NCI-H2029 (cell line): ENCODE measurements around the gene PPP1R13L.

Experiments used
- DNase-seq: peaks from one replicate; lab custom pipeline; 2025; lab: John Stamatoyannopoulos, UW

The PPP1R13L gene

DNA sequence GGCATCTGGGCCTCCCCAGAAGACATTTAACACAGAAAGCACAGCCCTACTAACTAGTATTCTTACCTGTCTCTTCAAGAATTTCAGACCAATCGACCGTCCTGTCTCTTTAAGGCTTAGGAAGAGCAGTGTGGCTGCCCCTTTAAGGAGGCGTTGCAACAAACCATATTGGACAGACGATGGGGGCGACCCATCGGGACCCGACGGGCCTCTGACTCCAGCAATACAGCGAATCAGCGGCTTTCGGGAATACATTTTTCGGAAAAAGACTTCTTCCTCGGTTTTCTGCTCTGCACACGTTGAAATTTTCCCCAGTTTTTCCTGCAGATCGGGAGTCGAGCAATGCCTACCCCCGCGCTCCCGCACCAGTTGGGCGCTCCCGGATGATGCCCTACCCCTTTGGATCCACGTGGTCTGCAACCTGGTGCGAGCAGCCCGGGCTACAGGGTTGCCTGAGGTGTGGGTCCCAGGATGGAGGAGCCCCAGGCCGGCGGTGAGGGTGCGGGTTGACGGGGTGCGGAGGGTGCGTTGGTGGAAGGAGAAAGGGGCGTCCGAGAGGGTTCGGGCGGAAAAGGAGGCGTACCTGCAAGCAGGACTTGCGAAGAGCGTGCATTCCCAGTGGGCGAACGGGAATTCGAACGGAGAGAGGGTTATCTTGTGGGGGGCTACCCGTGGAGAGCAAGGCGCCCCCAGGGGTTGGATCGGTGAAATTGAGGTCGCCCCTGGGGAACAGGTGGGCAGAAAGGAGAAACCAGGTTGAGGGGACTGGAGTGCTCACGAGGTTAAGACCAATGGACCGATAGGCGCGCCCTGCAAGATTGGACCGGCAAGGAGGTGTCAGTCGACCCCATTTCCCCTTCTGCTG lies 1.6 kb upstream of the PPP1R13L start, which contains the start of gene POLR1G:
Gene POLR1G (plus strand): TSS at position 419 of the 865 bp plus-strand sequence. CDS start 53 bp downstream, at position 472.
- peak; percentile 79 for DNase-seq

DNA sequence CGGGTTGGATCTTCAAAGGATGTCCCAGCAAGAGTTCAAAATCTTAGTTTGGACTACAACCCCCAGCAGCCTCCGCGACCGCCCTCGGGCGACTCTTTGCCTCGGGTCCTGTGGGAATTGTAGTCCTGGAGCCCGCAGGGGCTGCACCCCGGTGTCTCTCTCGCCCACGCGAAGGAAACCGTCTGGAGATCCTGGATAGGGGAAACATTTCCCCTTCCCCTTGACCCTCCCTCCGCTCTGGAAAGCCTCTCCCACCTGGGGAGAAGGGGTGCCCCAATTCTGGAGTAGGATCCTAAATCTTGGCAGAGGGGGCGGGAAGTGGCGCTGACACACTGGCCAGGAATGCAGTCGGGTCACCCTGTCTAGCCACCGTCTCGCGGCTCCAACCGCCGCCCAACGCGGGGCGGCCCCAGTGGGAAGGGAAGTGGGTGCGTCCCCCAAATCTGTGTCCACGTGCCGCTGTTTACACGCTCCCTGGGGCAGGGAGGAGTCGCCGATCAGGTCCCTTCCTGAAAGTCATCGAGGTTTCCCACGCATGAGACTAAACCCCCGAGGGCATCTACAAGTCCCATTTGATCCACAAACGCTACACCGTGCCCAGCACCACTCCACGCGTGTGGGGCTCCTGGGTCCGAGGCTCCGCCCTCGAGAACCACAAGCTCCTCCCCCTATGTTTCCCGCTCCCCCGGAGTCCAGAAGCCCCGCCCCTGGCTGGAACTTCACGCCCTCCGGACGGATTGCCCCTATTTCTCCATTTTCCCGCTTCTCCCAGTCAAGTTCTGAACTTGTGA lies 761 bp upstream of the PPP1R13L start:
- DNase-seq, result peak; percentile 81

DNA sequence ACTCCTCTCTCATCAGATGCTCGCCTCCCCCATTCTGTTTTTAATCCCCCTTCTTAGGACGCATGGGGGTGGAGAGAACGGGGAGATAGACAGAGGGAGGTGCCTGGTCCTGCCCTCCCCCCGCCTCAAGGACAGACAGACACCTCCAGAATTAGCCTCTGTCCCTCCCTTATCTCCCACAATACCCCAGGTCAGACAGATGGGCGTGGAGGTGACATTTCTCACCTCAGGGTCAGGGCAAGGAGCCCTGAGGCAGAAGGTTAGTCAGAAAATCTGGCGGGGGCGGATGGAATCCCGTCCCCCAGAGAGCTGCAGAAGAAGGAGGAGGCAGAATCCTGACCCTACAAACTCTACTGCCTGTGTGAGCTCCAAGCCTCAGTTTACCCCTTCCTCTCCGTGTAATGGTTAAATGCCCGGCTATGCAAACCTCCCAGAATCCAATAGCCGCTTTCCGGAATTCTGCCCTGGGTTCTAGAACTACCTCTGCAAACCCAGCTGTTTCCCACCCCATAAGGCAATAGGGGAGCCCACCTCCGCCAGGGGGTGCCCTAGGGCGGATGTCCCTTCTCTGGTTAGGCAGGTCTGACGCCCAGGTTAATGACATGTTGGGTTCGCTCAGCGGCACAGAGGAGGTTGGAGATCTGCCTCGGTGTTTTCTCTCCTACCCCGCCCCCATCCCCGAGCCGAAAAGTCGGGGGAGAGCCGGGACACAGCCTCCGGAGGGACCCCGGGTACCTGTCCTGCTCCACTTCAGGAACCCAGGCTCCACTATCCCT lies 900 bp downstream of the PPP1R13L start:
- DNase-seq, result peak; percentile 18

GRCh38 chr19:45403272-45403671 lies 1.6 kb downstream of the PPP1R13L start:
- DNase-seq, result no peak

- DNase-seq, result no peak
Observed at GRCh38 chr19:45402298-45403061, 2.4 kb downstream of the PPP1R13L start.

- DNase-seq, result no peak
Observed at GRCh38 chr19:45401815-45402214, 3.1 kb downstream of the PPP1R13L start.

DNA sequence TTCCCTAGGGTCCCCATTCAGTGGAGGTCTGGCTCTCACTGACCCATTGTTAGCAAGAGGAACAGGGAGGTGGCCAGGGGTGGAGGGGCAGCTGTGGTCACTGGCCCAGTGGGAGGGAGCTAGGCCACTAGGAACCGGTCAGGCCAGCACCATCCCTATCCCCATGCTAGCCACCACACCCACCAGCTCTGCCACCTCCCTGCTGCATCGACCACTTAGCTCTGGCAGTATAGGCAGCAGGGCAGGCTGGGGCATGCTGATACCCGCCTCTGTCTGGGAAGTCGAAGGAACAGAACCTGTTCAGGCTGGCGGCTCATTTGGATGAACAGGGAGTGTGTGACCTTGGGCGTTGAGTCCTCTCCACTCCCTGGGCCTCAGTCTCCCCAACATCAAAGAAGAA lies 4.7 kb downstream of the PPP1R13L start:
- no peak for DNase-seq

DNA sequence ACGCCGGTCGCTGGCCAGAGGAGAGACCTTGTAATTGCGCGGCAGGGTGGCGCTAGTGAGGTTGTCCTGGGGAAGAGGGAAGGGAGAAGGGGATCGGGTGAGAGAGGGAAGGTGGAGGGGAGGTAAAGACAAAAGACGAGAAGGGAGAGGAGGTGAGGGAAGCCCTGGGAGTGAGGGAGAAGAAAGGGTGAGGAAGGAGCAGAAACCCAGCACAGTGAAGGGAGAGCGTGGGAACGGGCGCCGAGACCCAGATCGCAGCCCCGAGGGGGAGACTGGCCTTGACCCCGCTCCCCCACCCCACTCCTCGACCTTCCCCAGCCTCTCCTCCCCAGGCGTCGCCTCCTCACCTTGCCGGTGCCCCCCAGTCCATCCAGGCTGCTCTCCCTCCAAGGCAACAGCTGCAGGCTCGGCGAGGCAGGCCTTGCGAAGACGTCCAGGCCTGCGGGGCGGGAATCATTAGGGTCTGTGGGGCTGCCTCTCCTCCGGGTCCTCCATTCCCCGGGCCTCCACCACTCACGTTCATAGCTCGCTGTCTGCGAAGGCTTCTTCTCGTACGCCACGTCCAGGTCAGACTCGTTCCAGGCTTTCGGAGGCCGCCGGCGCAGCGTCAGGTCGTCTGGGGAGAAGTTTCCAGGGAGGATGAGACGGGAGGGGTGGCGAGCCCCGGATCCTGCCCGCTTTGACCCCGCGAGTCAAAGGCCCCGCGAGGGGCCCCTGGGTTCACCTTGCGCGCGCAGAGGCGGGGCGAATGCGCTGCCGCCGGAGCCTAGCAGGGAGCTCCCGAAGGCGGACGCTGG lies 8.8 kb downstream of the PPP1R13L start:
- no peak for DNase-seq

DNA sequence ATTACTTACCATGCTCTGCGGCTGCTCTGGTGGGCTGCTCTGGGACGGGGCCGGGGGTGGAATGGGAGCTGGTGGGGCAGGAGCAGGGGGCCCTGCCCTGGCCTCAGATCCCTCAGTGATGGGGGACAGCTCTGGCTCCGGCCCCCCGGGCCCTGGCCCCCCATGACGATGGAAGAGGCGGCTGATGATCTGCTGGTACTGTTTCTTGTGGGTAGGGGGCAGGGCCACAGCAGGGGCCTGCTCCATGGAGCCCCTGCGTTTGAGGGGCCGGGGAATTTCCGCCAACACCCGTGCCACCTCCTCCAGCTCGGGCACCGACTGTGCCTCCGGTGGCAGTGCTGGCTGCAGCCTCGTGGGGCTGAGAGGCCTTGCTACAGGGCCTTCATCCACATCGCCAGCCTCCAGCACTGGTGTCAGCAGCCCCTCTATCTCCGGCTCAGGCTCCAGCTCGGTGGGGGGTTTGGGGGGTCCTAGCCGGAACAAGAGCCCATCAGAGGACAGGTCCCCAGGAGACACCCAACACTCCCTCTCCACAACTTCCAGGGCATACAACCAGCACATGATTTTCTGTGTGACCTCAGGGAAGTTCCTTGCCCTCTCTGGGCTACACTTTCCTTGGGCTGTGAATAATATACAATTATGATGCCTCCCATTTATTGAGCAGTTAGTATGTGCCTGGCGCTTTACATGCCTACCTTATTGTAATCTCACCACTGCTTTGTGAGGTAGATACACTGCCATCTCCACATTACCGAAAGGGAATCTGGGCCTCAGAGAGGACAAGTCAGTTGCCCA lies 12.8 kb downstream of the PPP1R13L start:
- no peak for DNase-seq

DNA sequence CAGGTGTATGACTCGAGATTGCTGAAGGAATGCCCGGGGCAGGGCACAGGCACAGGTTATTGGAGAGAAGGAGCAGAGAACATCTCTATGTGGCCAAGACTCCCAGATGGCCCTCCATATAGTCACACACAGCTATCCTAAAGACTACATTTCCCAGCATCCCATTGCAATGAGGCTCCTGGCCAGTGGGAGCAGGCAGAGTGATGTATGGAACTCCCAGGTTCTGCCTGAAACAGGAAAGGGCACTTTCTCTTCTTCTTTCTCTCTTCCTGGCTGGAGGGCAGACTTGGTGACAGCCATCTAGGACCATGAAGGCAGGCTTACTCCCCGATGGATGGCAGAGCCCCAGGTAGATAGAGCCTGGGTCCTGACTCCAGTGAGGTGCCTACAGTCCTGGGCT lies 13.5 kb downstream of the PPP1R13L start:
- DNase-seq, result no peak

GRCh38 chr19:45385392-45386221 lies 19.3 kb downstream of the PPP1R13L start:
- no peak for DNase-seq

DNA sequence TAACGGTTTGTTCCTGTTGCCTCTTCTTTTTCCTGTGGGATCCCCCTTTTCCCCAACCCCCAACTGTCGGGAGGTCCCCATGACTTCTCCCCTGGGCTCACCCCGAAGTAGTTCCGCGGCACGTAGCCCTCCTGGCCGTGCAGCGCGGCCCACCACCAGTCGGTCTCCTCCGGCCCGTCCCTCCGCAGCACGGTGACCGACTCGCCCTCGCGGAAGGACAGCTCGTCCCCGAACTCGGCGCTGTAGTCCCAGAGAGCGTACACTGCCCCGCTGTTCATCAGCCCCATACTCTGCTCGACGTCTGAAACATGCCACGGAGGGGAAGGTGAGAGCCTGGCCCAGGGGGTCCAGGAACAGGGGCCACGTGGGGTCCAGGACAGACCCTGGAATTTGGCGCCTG lies 22.4 kb downstream of the PPP1R13L start:
- DNase-seq, result no peak

DNA sequence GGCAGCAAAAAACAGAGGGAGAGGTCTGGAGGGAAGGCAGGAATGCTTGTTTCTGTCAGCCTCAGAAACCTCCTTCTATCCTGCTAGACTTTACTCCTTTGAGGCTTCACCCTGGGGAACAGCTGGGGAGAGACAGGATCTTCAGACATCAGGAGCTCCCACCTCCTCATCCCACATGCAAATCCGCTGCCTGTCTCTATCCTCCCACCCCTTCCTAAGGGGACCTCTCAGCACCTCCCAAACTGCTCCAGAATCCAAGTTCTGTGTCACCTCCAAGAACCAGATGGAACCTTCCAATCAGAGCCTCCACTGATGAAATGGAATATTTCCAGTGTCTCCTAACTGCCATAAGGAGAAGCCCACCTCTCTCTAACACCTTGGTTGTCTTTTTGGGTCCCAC lies 24.8 kb downstream of the PPP1R13L start:
- DNase-seq, result no peak

- no peak for DNase-seq
Observed at GRCh38 chr19:45376045-45376724, 28.7 kb downstream of the PPP1R13L start.

DNA sequence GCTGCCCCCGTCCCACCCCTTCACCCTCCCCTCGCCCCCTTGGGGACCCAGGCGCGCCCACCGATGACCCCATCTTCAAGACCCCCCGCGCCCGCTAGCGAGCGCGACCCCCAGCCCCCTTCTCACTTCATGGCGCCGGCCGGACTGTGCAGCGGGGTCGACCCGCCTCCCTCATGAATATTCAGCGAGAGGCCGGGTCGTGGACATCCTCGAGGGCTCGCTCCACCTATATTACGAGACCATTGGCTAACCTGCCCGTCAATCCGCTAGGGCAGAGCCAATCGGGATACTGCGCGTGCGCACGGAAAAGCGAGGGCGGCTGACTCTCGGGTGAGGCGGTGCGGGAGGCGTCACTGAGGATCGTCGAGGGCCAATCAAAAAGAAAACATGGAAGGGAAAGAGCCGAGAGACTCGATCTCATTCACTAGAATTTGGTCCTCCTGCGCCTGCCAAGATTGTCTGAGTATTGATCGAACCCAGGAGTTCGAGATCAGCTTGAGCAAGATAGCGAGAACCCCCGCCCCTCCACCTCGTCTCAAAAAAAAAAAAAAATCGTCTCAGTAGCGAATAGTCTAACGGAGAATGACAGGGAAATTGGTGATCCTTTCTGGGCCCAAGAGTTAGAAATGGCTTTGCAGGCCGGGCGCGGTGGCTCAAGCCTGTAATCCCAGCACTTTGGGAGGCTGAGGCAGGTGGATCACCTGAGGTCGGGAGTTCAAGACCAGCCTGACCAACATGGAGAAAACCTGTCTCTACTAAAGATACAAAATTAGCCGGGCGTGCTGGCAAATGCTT lies 34.3 kb downstream of the PPP1R13L start, which contains the start of gene ERCC2:
Gene ERCC2 (minus strand): TSS at position 164 of the 795 bp plus-strand sequence. CDS start 33 bp downstream, at position 131.
- DNase-seq, result peak; percentile 97

DNA sequence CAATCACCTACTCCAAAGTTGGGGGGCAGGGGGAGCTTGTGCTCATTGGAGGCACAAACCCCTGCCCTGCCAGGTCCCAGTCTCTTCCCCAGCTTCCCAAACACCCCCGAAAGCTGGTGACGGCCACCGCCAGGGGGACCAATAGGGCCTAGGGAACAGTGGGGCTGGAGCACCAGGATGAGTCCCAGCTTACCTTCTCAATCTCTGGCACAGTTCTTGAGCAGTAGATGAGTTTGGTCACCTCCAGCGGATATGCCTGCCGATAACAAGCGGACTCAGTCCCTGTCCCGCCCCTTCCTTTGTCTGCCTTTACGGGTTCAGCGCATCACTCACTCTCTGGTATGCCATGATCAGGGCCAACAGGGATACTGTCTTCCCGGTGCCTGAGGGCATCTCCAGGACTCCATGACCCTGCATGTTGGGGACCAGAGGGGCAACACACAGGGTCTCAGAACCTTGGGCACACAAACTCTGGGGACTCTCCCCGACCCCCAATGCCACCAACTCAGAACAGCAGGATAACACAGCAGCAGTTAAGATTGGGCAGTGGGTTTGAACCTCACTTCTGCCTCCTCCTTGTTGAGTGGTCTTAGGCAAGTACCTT lies 36.0 kb downstream of the PPP1R13L start:
- DNase-seq, result no peak

GRCh38 chr19:45368127-45368526 lies 36.7 kb downstream of the PPP1R13L start:
- no peak for DNase-seq
